Cardiac muscle cell (in vitro differentiated cells and primary cell): ENCODE data around the gene COPE. TPM values are rescaled to one million over a fixed set of nuclear protein-coding genes. Genes with fewer than 3 reads are reported as not detected.

Source experiments
- DNase-seq, 2 donors: peaks; one replicate each; pipeline versions ENCODE4 v3.0.0 to v3.0.0-alpha.2; 2010 to 2017; ENCODE audit warnings: low read depth in 1 of 2, low spot score in 1 of 2
- H3K27ac ChIP-seq: fragments of 200-600 bp; sonication (generic); 2 replicates; pipeline ENCODE4 v1.5.1; 2016
- H3K27me3 ChIP-seq: fragments of 200-600 bp; sonication (generic); 2 replicates; pipeline ENCODE4 v1.6.0; 2016; ENCODE audit warnings: control low read depth
- H3K36me3 ChIP-seq: fragments of 200-600 bp; sonication (generic); 2 replicates; pipeline ENCODE4 v1.5.1; 2016; ENCODE audit warnings: control low read depth
- H3K4me1 ChIP-seq: fragments of 200-600 bp; sonication (generic); 2 replicates; pipeline ENCODE4 v1.8.1; 2017; ENCODE audit warnings: low read depth, mild to moderate bottlenecking, mixed run types
- H3K4me3 ChIP-seq: fragments of 200-600 bp; sonication (generic); 2 replicates; pipeline ENCODE4 v1.5.1; 2016; ENCODE audit warnings: mild to moderate bottlenecking
- H3K9me3 ChIP-seq: fragments of 200-600 bp; sonication (generic); 2 replicates; pipeline ENCODE4 v1.5.1; 2017; ENCODE audit warnings: low read depth, mild to moderate bottlenecking, control low read depth
- polyA plus RNA-seq: library from polyadenylated mRNA; unstranded; fragments of >200 nt; fragmentation: Nextera tagmentation; extraction: Ambion mirVana; gene quantifications from 2 replicates; pipeline ENCODE4 v1.2.1, GENCODE V29; 2016
- total RNA-seq: library from RNA; depleted of rRNA; stranded (reverse); fragments of >200 nt; gene quantifications from 2 replicates; pipeline ENCODE4 v1.2.3, GENCODE V29; 2016
- TF ChIP-seq, protein P1 (sequence below): IDR thresholded peaks from 2 replicates; pipeline ENCODE4 v1.5.1; 2012; ENCODE audit warnings: low read depth, mild to moderate bottlenecking, low read length

COPE gene
- total and polyA plus RNA-seq, 2 experiments from 2014 or later = 306 to 523 TPM

DNA sequence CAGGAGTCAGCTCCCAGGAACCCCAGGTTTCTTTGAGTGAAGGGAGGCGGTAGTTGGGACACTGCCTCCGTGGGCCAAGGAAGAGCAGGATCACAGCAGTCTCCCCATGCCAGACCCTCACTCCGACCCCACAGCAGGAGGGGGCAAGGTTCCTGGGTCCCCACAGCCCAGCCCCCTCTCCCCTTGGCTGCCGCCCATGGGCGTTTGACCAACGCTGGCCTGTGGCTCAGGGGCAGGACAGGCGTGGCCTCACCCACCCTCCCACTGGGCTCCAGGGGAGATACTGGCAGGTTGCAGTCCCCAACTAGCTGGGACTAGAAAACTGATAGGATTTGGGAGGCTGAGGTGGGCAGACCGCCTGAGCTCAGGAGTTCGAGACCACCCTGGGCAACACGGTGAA lies 9.2 kb downstream of the COPE start:
- H3K4me1 ChIP-seq = no peaks in the 10 kb centered on the region
- TF ChIP-seq, protein P1, sequence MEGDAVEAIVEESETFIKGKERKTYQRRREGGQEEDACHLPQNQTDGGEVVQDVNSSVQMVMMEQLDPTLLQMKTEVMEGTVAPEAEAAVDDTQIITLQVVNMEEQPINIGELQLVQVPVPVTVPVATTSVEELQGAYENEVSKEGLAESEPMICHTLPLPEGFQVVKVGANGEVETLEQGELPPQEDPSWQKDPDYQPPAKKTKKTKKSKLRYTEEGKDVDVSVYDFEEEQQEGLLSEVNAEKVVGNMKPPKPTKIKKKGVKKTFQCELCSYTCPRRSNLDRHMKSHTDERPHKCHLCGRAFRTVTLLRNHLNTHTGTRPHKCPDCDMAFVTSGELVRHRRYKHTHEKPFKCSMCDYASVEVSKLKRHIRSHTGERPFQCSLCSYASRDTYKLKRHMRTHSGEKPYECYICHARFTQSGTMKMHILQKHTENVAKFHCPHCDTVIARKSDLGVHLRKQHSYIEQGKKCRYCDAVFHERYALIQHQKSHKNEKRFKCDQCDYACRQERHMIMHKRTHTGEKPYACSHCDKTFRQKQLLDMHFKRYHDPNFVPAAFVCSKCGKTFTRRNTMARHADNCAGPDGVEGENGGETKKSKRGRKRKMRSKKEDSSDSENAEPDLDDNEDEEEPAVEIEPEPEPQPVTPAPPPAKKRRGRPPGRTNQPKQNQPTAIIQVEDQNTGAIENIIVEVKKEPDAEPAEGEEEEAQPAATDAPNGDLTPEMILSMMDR = no peak
- H3K36me3 ChIP-seq = peaks cover 3% of the 10 kb centered on the region
- DNase-seq = no peak
- no peaks in the 10 kb centered on the region for H3K9me3 ChIP-seq
- no peaks in the 10 kb centered on the region for H3K27me3 ChIP-seq
- no peak overlapping the region for H3K27ac ChIP-seq
- H3K4me3 ChIP-seq = no peak overlapping the region

DNA sequence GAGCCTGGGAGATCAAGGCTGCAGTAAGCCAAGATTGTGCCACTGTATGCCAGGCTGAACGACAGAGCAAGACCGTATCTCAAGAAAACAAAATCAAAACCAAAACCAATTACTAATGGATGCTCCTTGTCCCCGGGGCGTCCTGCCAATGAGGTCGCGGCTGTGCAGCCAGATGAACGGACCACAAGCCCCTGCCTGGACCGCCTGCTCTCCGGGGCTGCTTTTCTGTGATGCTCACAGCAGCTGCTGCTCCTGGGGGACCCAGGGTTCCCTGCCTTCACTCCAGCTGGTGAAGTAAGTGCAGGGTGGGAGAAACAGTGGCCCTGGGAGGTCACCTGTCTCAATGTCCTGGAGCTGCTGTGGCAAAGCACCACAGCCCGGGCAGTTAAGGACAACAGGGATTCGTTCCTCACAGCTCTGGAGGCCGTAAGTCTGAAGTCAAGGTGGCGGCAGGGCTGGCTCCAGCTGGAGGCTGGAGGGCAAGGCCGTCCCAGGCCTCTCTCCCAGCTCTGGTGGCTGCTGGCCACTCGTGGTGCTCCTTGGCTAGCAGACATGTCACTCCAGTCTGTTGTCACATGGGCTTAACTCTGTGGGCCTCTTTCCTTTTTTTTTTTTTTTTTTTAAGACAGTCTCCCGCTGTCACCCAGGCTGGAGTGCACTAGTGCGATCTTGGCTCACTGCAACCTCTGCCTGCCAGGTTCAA lies 10.1 kb downstream of the COPE start:
- DNase-seq = no peak
- Histone ChIP-seq H3K27ac (no peak overlapping the region), H3K4me1 (no peaks in the 10 kb centered on the region), H3K27me3 (no peaks in the 10 kb centered on the region), H3K36me3 (peaks cover 3% of the 10 kb centered on the region), H3K4me3 (no peak overlapping the region), H3K9me3 (no peaks in the 10 kb centered on the region)
- TF ChIP-seq, protein P1 = no peak

DNA sequence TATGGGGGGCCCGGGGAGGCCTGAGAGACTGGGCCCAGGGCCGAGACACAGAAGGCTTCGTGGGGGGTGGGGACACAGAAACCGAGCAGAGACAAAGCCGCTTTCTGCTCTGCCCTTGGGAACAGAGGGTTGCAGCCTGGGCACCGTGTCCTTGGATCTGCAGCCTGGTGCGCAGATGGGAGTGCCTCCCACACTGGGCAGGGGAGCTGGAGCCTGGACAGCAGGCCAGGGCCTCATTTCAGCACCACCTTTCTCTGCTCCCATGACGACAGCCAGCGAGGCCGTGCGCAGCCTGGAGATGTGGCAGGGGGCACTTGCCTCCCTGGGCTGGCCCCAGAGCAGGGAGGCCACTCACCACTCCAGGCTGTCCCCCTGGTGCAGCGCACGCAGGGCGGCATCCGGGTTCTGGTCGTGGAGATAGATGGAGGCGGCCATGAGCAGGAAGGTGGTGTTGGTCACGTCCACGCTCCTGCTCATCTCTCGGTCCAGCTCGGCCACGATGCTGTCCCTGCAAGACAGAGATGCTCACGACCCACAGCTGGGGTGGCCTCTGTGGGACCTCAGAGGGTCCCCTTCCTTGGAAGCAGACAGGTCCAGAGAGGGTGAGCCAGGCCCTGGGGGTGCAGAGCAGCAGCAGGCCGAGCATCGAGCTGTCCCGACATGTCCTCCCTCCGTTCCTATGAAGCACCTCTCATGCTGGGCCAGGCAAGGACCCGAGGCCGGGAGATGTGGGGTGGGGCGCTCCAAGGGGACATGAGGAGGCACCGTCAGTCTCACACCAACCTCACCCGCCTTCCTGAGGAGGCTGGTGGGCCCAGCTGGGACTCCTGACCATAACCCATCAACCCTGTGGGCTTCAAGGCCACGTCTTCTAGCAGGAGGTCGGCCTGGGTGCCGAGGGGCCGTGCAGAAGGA lies 12.3 kb downstream of the COPE start:
- Histone ChIP-seq H3K4me1 (no peaks in the 10 kb centered on the region), H3K27me3 (no peaks in the 10 kb centered on the region), H3K27ac (no peak overlapping the region), H3K4me3 (no peak overlapping the region), H3K36me3 (peaks cover 3% of the 10 kb centered on the region), H3K9me3 (no peaks in the 10 kb centered on the region)
- DNase-seq = no peak
- TF ChIP-seq, protein P1 = no peak

DNA sequence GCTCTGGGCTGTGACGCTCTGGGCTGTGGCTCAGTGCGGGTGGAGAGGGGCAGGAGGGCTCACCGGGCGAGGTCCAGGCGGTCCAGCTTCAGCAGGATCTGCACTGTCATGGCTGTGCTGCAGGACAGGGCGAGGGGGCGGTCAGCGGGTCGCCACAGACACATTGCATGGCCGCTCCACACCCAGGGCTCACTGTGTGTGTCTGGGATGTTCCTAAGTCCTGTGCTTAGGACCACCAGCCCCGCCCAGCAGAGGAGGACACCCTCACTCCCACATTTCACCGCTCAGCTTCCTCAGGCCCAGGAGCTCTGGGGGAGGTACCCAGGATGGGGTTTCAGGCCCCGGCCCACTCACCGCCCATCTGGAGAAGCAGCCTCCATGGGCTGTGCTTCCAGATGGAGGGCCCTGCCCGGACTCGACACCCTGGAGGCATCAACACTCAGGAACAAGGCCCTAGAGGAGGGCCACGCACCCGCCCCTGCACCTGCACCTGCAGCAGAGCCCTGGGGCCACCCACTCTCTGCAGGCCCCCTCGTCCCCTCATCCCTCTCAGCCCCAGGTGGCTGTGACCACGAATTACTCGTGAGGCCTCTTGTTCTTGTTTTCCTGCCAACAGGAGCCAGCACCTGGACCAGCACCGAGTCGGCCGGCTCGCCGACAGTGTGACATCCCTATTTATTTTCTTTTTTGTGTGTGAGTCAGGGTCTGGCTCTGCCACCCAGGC lies 13.5 kb downstream of the COPE start:
- TF ChIP-seq, protein P1 = no peak
- peaks cover 3% of the 10 kb centered on the region for H3K36me3 ChIP-seq
- no peak overlapping the region for H3K4me3 ChIP-seq
- no peaks in the 10 kb centered on the region for H3K27me3 ChIP-seq
- no peaks in the 10 kb centered on the region for H3K4me1 ChIP-seq
- no peaks in the 10 kb centered on the region for H3K9me3 ChIP-seq
- DNase-seq = no peak
- no peak overlapping the region for H3K27ac ChIP-seq

DNA sequence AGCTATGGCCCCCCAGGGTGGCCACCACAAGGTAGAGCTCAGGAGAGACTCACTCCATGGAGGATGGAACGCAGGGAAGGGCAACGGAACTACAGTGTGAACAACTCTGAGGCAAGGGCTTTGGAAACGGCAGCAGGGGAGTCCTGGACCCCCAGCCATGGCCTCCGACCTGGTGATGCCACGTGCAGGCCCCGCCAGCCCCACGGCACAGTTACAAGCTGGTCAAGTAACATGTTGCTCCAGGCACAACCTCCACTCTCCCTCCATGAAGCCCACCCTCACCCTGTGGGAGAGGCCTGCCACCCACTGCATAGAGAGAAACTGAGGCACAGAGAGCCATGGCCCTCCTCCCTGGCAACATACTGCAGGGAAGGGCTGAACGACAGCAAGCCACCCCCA lies 14.1 kb downstream of the COPE start:
- no peaks in the 10 kb centered on the region for H3K9me3 ChIP-seq
- H3K4me1 ChIP-seq = no peaks in the 10 kb centered on the region
- TF ChIP-seq, protein P1 = no peak

More for the DNA sequence above, 14.1 kb downstream of the COPE start:
- H3K4me3 ChIP-seq = no peak overlapping the region
- peaks cover 3% of the 10 kb centered on the region for H3K36me3 ChIP-seq
- H3K27ac ChIP-seq = no peak overlapping the region
- DNase-seq = no peak
- no peaks in the 10 kb centered on the region for H3K27me3 ChIP-seq
